Astrocyte (in vitro differentiated cells and primary cell): ENCODE results near the gene PACS2.

Source experiments
- CTCF ChIP-seq: IDR thresholded peaks from 2 replicates; pipeline ENCODE4 v1.5.1; 2011; ENCODE audit warnings: low read depth, mild to moderate bottlenecking, inconsistent platforms, low read length, moderate library complexity; ENCODE audit not compliant: insufficient read depth
- EZH2 ChIP-seq: IDR thresholded peaks from 2 replicates; pipeline ENCODE4 v1.6.1; 2012; ENCODE audit warnings: mild to moderate bottlenecking, low read length, inconsistent platforms; ENCODE audit not compliant: insufficient read depth

GRCh38 chr14:105365101-105365500 lies 50.6 kb downstream of the PACS2 start:
- TF ChIP-seq CTCF (no peak), EZH2 (no peak)
